Type B pancreatic cell (in vitro differentiated cells): Measurements from ENCODE around the gene OPN5. TPM values are rescaled to one million over a fixed set of nuclear protein-coding genes. Genes with fewer than 3 reads are reported as not detected.

ENCODE experiments used
- DNase-seq: peaks from one replicate; pipeline ENCODE4 v3.0.0; 2021; ENCODE audit warnings: mixed read lengths; ENCODE audit not compliant: unreplicated experiment; ENCODE audit errors: extremely low spot score
- H3K27ac Mint-ChIP-seq: 2 replicates; pipeline ENCODE4 v1.8.0; 2021; ENCODE audit warnings: mild to moderate bottlenecking, mixed read lengths
- H3K27me3 Mint-ChIP-seq: 2 replicates; pipeline ENCODE4 v1.8.0; 2021; ENCODE audit warnings: mixed read lengths
- H3K36me3 Mint-ChIP-seq: 2 replicates; pipeline ENCODE4 v1.8.0; 2021; ENCODE audit warnings: mixed read lengths
- H3K4me1 Mint-ChIP-seq: one replicate; pipeline ENCODE4 v1.8.0; 2021; ENCODE audit warnings: mixed read lengths; ENCODE audit not compliant: unreplicated experiment
- H3K4me3 Mint-ChIP-seq: 2 replicates; pipeline ENCODE4 v1.8.0; 2021; ENCODE audit warnings: mild to moderate bottlenecking, mixed read lengths
- H3K9me3 Mint-ChIP-seq: 2 replicates; pipeline ENCODE4 v1.8.0; 2021; ENCODE audit warnings: mixed read lengths
- total RNA-seq: library from RNA; stranded (reverse); gene quantifications from 2 replicates; pipeline ENCODE4 v1.2.1, GENCODE V29; 2021; ENCODE audit warnings: low replicate concordance
- TF ChIP-seq, protein P1 (sequence below): fragments of 200-600 bp; sonication (generic); conservative IDR thresholded peaks from 2 replicates; pipeline ENCODE4 v1.5.0; 2021; ENCODE audit warnings: antibody characterized with exemption, mild to moderate bottlenecking

Gene OPN5
- total RNA-seq, 1 donor from 2014 or later = 4.6 TPM

DNA sequence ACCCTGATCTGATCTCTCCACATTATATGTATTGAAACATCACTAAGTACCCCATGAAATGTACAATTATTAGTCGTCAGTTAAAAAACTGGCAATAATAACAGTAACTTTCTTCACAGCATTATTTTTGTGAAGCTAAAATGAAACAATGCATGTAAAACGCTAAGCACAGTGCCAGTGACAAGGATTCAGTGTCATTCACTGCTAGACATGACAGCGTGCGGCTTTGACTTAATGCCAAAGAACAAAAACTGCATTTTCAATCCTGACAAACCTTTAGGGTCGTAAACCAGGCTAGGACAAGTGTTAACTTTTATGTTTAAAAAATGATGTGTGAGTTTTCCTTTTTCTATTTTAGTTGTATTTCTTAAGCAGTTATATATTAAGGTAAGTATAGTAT lies 8.8 kb upstream of the OPN5 start:
- Mint-ChIP-seq H3K27ac (no peak overlapping the region), H3K27me3 (no peaks in the 10 kb centered on the region), H3K36me3 (no peaks in the 10 kb centered on the region), H3K4me3 (no peak overlapping the region), H3K4me1 (no peaks in the 10 kb centered on the region), H3K9me3 (no peaks in the 10 kb centered on the region)
- no peak for DNase-seq
- TF ChIP-seq, protein P1, sequence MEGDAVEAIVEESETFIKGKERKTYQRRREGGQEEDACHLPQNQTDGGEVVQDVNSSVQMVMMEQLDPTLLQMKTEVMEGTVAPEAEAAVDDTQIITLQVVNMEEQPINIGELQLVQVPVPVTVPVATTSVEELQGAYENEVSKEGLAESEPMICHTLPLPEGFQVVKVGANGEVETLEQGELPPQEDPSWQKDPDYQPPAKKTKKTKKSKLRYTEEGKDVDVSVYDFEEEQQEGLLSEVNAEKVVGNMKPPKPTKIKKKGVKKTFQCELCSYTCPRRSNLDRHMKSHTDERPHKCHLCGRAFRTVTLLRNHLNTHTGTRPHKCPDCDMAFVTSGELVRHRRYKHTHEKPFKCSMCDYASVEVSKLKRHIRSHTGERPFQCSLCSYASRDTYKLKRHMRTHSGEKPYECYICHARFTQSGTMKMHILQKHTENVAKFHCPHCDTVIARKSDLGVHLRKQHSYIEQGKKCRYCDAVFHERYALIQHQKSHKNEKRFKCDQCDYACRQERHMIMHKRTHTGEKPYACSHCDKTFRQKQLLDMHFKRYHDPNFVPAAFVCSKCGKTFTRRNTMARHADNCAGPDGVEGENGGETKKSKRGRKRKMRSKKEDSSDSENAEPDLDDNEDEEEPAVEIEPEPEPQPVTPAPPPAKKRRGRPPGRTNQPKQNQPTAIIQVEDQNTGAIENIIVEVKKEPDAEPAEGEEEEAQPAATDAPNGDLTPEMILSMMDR = no peak

DNA sequence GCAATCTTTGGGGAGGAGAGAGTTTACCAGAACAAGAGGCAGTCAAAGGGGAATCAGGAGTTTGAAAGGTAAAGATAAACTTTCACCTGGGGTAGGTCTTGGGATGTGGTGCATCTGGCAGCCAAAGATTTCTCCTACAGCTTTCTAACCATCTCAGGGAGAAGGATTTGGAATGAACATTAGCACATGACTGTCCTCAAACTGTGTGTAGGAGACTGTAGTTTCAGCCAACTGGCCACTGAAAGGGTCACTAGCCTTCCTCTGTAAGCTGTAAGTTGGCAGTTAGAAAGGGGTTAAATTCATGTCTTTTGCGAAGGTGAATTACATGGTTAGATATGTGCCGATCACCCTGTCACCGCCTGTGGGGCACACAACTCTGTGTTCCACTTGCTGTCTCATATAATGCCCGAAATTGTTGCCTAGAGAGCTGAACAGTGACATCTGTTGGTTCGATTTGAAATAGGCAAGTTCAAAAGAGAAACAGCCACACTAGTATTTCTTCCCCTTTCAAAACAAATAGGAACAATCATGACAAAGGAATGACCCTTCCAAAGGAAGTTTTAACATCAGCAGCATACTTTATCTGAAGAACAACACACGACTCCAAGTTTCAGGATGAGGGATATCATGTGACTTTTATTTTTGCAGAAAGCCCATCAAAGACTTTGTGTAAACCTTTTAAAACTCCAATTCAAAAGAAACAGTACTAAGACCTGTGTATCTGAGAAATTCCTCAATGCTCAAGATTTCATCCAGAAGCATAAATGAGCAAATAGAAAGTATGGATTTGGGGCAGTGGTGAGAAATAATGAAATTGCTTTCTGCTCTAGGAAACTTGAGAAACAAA lies 1.1 kb upstream of the OPN5 start:
- H3K27ac Mint-ChIP-seq = peak overlapping the region; percentile 17
- no peak for DNase-seq
- H3K9me3 Mint-ChIP-seq = no peaks in the 10 kb centered on the region
- H3K4me1 Mint-ChIP-seq = peaks cover 7% of the 10 kb centered on the region
- no peaks in the 10 kb centered on the region for H3K36me3 Mint-ChIP-seq
- TF ChIP-seq, protein P1 = peak; percentile 80
- H3K27me3 Mint-ChIP-seq = peaks cover 3% of the 10 kb centered on the region
- peak overlapping the region; percentile 27 for H3K4me3 Mint-ChIP-seq

DNA sequence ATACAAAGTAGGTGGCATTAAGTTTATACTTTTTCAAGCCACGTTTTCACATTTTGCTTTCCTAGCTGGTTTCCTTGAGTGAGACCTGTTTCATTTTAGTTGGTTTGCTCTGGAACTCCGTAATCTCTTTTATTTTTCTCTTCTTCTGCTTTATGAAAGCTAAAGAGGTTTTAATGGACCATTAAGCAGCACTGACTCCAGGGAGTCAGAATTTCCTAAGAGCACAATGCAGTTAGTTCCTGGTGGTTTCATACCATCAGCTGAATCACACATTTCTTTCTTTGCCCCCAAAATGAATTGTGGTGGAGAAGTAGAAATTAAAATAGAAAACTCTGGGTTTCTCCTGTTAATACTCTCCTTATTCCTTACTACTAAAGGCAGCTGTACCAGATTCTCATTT lies 3.4 kb downstream of the OPN5 start:
- Mint-ChIP-seq H3K36me3 (no peaks in the 10 kb centered on the region), H3K4me3 (no peak overlapping the region)

DNA sequence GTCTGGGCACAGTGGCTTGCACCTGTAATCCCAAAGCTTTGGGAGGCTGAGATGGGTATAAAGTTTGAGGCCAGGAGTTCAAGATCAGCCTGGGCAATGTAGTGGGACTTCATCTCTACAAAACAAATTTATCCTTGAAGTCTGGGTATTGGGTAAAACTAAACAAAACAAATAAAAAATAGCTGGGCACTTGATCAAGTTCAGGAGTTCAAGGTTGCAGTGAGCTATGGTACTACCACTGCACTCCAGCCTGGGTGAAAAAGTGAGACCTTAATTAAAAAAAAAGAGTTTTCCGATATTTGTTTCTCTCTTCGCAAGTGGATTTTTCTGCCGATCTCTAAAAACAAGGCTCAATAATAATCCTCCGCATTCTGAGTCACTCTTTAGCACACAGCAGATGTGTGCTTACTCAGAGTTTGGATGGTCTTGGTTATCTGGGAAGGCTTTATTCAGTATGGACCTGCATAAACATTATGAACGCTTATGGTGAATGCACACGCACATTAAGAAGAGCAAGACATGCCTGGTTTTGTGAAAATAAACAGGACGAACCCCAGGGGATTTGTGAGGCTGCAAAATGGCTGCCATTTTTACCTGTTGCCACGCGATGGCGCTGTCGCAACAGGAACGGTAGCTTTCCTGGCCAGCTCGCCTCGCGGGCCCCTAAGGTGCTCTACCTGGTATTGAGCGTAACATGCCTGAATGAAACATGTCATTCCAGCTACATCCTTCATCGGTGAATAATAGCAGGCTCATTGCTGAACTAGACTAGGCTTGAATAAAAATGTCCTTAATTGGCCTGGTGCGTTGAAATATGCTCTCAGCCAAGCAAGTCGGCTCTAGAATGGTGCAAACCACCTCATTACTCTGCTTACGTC lies 6.0 kb downstream of the OPN5 start:
- H3K4me1 Mint-ChIP-seq = peaks cover 6% of the 10 kb centered on the region
- TF ChIP-seq, protein P1 = peak; percentile 98
- no peaks in the 10 kb centered on the region for H3K36me3 Mint-ChIP-seq
- H3K27ac Mint-ChIP-seq = no peak overlapping the region
- H3K9me3 Mint-ChIP-seq = no peaks in the 10 kb centered on the region
- peaks cover 17% of the 10 kb centered on the region for H3K27me3 Mint-ChIP-seq
- peak overlapping the region; percentile 54 for H3K4me3 Mint-ChIP-seq
- peak; percentile 71 for DNase-seq

More for the DNA sequence above, 3.4 kb downstream of the OPN5 start:
- TF ChIP-seq, protein P1 = no peak
- Mint-ChIP-seq H3K27me3 (peaks cover 17% of the 10 kb centered on the region), H3K27ac (no peak overlapping the region), H3K9me3 (no peaks in the 10 kb centered on the region), H3K4me1 (peaks cover 14% of the 10 kb centered on the region)
- no peak for DNase-seq

DNA sequence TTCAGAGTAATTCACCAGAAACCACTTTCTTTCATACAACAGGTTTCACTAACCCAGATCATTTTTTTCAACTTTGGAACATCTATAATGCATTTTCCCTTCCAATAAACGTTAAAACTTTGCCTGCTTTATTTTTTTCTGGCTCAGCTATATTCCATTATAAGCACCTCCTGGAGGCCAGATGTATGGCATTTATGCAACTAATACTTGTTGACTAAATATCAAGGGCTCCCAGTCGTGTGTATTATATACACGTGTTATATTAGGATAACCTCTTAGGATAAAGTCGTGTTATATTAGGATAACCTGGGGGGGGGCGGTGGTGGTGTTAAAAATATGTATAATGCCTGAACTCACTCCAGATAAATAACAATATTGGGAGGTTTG lies 6.7 kb downstream of the OPN5 start:
- no peak overlapping the region for H3K27ac Mint-ChIP-seq
- H3K4me3 Mint-ChIP-seq = peak overlapping the region; percentile 54
- peaks cover 17% of the 10 kb centered on the region for H3K27me3 Mint-ChIP-seq
- DNase-seq = no peak
- H3K36me3 Mint-ChIP-seq = no peaks in the 10 kb centered on the region
- no peaks in the 10 kb centered on the region for H3K9me3 Mint-ChIP-seq
- H3K4me1 Mint-ChIP-seq = peaks cover 6% of the 10 kb centered on the region
- TF ChIP-seq, protein P1 = no peak
